Measurements from ENCODE around the gene AKAP3.

DNA sequence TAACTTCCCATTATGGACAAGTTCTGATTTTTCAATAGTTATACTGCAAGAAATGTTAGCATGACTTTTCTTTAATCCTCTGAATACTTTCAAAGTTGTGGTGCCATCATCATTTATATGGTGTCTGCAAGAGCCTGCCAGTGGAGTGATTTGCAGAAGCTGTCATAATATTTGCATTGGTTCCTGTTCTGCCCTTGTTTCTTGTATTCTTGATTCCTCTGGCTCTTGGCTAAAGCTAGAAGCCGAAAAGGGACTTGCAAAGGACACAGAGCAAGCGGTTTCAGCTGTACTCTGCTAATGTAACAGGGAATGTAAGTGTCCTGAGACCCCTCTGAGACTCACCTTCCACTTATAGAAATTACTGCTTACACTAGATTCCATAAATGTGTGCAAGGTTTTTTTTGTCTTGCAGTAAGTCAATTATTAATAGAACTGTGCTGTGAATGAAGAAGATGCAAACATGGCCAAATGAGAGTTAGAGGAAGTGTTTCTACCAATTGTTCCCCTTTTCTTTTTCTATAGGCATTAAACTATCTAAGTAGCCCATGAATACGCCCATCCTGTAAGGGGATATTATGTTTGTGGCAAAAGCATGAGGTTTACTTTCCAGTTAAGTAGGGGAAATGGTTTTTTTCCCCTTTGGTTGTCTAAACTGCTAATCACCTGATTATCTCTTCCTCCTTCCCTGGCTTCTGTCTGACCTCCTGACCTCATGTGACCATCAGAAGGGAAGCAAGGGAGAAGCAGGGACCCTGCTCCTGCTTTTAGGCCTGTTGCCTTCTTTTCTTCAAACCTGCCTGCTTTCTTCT, 81.6 kb downstream of the AKAP3 start:
- TF ChIP-seq CTCF (IDR thresholded peaks at IDR 0.05) (no peak), POLR2A (IDR thresholded peaks at IDR 0.05) (no peak)

Measured in adrenal gland (tissue), 5 donors.